NCI-H226 (cell line): ENCODE data around the gene CATSPERE.
"Not testable (repeated sequence)": the region's sequence is repeated elsewhere in the genome, so short reads cannot be mapped to it uniquely, and the experiment has no call there.

Experiments
- DNase-seq: peaks from one replicate; pipeline ENCODE4 v3.0.0-alpha.2; 2015

CATSPERE gene

GRCh38 chr1:244639561-244639960 lies 178.5 kb downstream of the CATSPERE start:
- DNase-seq, result no peak

GRCh38 chr1:244640917-244641316 lies 179.8 kb downstream of the CATSPERE start:
- no peak for DNase-seq

GRCh38 chr1:244642526-244642925 lies 181.5 kb downstream of the CATSPERE start:
- DNase-seq, result no peak

GRCh38 chr1:244642988-244643387 lies 181.9 kb downstream of the CATSPERE start:
- no peak for DNase-seq

GRCh38 chr1:244645414-244645813 lies 184.3 kb downstream of the CATSPERE start:
- DNase-seq, result no peak

GRCh38 chr1:244645890-244646289 lies 184.8 kb downstream of the CATSPERE start:
- no peak for DNase-seq

GRCh38 chr1:244647819-244648218 lies 186.7 kb downstream of the CATSPERE start:
- DNase-seq, result no peak

- no peak for DNase-seq
Measured at GRCh38 chr1:244651956-244652622, 191.0 kb downstream of the CATSPERE start.

GRCh38 chr1:244652623-244653438 lies 191.8 kb downstream of the CATSPERE start, which contains the start of gene DESI2:
Gene DESI2 (plus strand): TSS chr1:244653126. CDS start chr1:244653314, 188 bp downstream.
- peak; percentile 99 for DNase-seq

- no peak for DNase-seq
Measured at GRCh38 chr1:244653439-244654107, 192.5 kb downstream of the CATSPERE start.

GRCh38 chr1:244654108-244655038 lies 193.3 kb downstream of the CATSPERE start:
- DNase-seq, result no peak

- DNase-seq, result no peak
Measured at GRCh38 chr1:244655186-244655585, 194.1 kb downstream of the CATSPERE start.

- no peak for DNase-seq
Measured at GRCh38 chr1:244657421-244657820, 196.3 kb downstream of the CATSPERE start.

- no peak for DNase-seq
Measured at GRCh38 chr1:244659694-244660093, 198.6 kb downstream of the CATSPERE start.

GRCh38 chr1:244660595-244660994 lies 199.5 kb downstream of the CATSPERE start:
- no peak for DNase-seq

- not testable (repeated sequence) for DNase-seq
Measured at GRCh38 chr1:244661569-244662312, 200.7 kb downstream of the CATSPERE start.

- no peak for DNase-seq
Measured at GRCh38 chr1:244662599-244662998, 201.5 kb downstream of the CATSPERE start.

GRCh38 chr1:244664353-244664752 lies 203.3 kb downstream of the CATSPERE start:
- DNase-seq, result no peak

GRCh38 chr1:244665771-244666217 lies 204.7 kb downstream of the CATSPERE start:
- no peak for DNase-seq

- not testable (repeated sequence) for DNase-seq
Measured at GRCh38 chr1:244666672-244667418, 205.8 kb downstream of the CATSPERE start.

- no peak for DNase-seq
Measured at GRCh38 chr1:244667797-244668196, 206.7 kb downstream of the CATSPERE start.
